ENCODE data around the gene CDKN2B. TPM values are rescaled to one million over a fixed set of nuclear protein-coding genes. Genes with fewer than 3 reads are reported as not detected.

The CDKN2B gene
- total RNA-seq, 1 experiment from 2014 or later: 9.8 TPM

- no peak overlapping the region for H2AFZ ChIP-seq (ENCODE audit: low read depth, low read length, poor library complexity, severe bottlenecking)
- intact Hi-C loops (cut with micrococcal nuclease): no loop called here
These were observed 34.2 kb downstream of the CDKN2B start for GRCh38 chr9:21974722-21975409.

GRCh38 chr9:21974343-21974721 lies 34.8 kb downstream of the CDKN2B start:
- Histone ChIP-seq H3K4me1 (ENCODE audit: control insufficient read depth in 1 of 2, insufficient read depth in 2 of 2, low read length in 2 of 2) (peaks cover 0 to 11% of the 10 kb centered on the region in 2 experiments; a peak in 2 of 4 replicates), H3K36me3 (ENCODE audit: control insufficient read depth in 1 of 2, insufficient read depth in 2 of 2, low read length in 2 of 2) (peaks cover 0 to 14% of the 10 kb centered on the region in 2 experiments; a peak in 1 of 4 replicates), H3K9me2 (ENCODE audit: insufficient read depth) (no peaks in the 10 kb centered on the region), H3K4me3 (replicated peaks in 1 of 2; ENCODE audit: low read depth in 1 of 2, low read length in 2 of 2) (peak overlapping the region; percentile 57 to 70), H3K9me3 (ENCODE audit: control insufficient read depth in 1 of 2, insufficient read depth in 1 of 2, low read depth in 1 of 2, low read length in 2 of 2) (no peaks in the 10 kb centered on the region), H3K4me2 (ENCODE audit: low read length) (peak overlapping the region; percentile 86), H3K9ac (ENCODE audit: low read length) (peak overlapping the region; percentile 85), H3K27ac (ENCODE audit: low read depth, low read length) (peak overlapping the region; percentile 74), H3K79me2 (ENCODE audit: insufficient read depth, low read length) (peaks cover 51% of the 10 kb centered on the region), H2AFZ (ENCODE audit: low read depth, low read length, poor library complexity, severe bottlenecking) (no peak overlapping the region), H4K20me1 (ENCODE audit: insufficient read depth) (no peaks in the 10 kb centered on the region), H3K27me3 (ENCODE audit: insufficient read depth, low read length) (no peaks in the 10 kb centered on the region)
- ChIA-PET POLR2A (no interaction called here), RAD21 (ENCODE audit: low non-redundant PET in 1 of 2, low total read pairs in 2 of 2, uncharacterized antibody in 2 of 2, unreplicated experiment in 2 of 2) (no interaction called here), CTCF (no interaction called here)
- intact Hi-C loops (cut with micrococcal nuclease): no loop called here
- ATAC-seq: peak; percentile 37
- DNase-seq (ENCODE audit: low read depth, low spot score): no peak
- TF ChIP-seq ZNF274 (IDR thresholded peaks at IDR 0.05; ENCODE audit: low read depth, low read length) (no peak), SRF (IDR thresholded peaks at IDR 0.05; ENCODE audit: low read depth) (no peak), POLR2AphosphoS5 (IDR thresholded peaks at IDR 0.05; ENCODE audit: low read depth, low read length) (no peak), SP1 (IDR thresholded peaks at IDR 0.05; ENCODE audit: low read depth) (0 out of 2 replicates have a peak, but pooled peaks have one; percentile 13), CBX3 (IDR thresholded peaks at IDR 0.05; ENCODE audit: low read depth) (no peak), TCF7L2 (IDR thresholded peaks at IDR 0.05; ENCODE audit: borderline replicate concordance, extremely low read depth, insufficient read depth, insufficient read length) (no peak)
- TF ChIP-seq, protein P1, sequence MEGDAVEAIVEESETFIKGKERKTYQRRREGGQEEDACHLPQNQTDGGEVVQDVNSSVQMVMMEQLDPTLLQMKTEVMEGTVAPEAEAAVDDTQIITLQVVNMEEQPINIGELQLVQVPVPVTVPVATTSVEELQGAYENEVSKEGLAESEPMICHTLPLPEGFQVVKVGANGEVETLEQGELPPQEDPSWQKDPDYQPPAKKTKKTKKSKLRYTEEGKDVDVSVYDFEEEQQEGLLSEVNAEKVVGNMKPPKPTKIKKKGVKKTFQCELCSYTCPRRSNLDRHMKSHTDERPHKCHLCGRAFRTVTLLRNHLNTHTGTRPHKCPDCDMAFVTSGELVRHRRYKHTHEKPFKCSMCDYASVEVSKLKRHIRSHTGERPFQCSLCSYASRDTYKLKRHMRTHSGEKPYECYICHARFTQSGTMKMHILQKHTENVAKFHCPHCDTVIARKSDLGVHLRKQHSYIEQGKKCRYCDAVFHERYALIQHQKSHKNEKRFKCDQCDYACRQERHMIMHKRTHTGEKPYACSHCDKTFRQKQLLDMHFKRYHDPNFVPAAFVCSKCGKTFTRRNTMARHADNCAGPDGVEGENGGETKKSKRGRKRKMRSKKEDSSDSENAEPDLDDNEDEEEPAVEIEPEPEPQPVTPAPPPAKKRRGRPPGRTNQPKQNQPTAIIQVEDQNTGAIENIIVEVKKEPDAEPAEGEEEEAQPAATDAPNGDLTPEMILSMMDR (IDR thresholded peaks at IDR 0.05 in 2 of 3, conservative IDR thresholded peaks at IDR 0.05 in 1 of 3; ENCODE audit: borderline replicate concordance in 1 of 3, insufficient read depth in 1 of 3, low read depth in 2 of 3, low read length in 2 of 3): no peak
- TSS peak; percentile 40 for BruUV-seq (replicated peaks)

More at GRCh38 chr9:21974722-21975409, 34.2 kb downstream of the CDKN2B start:
- Histone ChIP-seq H3K4me2 (ENCODE audit: low read length) (peak overlapping the region; percentile 86), H3K4me1 (ENCODE audit: control insufficient read depth in 1 of 2, insufficient read depth in 2 of 2, low read length in 2 of 2) (peaks cover 0 to 11% of the 10 kb centered on the region in 2 experiments; a peak in 2 of 4 replicates), H3K36me3 (ENCODE audit: control insufficient read depth in 1 of 2, insufficient read depth in 2 of 2, low read length in 2 of 2) (peaks cover 0 to 11% of the 10 kb centered on the region in 2 experiments; a peak in 1 of 4 replicates), H3K9me2 (ENCODE audit: insufficient read depth) (no peaks in the 10 kb centered on the region), H3K9me3 (ENCODE audit: control insufficient read depth in 1 of 2, insufficient read depth in 1 of 2, low read depth in 1 of 2, low read length in 2 of 2) (no peaks in the 10 kb centered on the region), H3K27ac (ENCODE audit: low read depth, low read length) (peak overlapping the region; percentile 74), H3K4me3 (replicated peaks in 1 of 2; ENCODE audit: low read depth in 1 of 2, low read length in 2 of 2) (peak overlapping the region; percentile 57 to 70), H3K79me2 (ENCODE audit: insufficient read depth, low read length) (peaks cover 51% of the 10 kb centered on the region), H3K27me3 (ENCODE audit: insufficient read depth, low read length) (no peaks in the 10 kb centered on the region), H4K20me1 (ENCODE audit: insufficient read depth) (no peaks in the 10 kb centered on the region), H3K9ac (ENCODE audit: low read length) (peak overlapping the region; percentile 85)
- POLR2A ChIA-PET: no interaction called here
- TF ChIP-seq POLR2A (IDR thresholded peaks at IDR 0.05; ENCODE audit: borderline replicate concordance, extremely low read depth, insufficient read depth, insufficient read length) (no peak), POLR2AphosphoS5 (IDR thresholded peaks at IDR 0.05; ENCODE audit: low read depth, low read length) (peak; percentile 52), EGR1 (IDR thresholded peaks at IDR 0.05; ENCODE audit: low read depth) (peak; percentile 66; the same call in 1 of the 2 replicates), SIN3A (IDR thresholded peaks at IDR 0.05; ENCODE audit: low read depth) (0 out of 2 replicates have a peak, but pooled peaks have one; percentile 56), SP1 (IDR thresholded peaks at IDR 0.05; ENCODE audit: low read depth) (0 out of 2 replicates have a peak, but pooled peaks have one; percentile 5), EZH2 (IDR thresholded peaks at IDR 0.05) (no peak)
- TF ChIP-seq, protein P2, sequence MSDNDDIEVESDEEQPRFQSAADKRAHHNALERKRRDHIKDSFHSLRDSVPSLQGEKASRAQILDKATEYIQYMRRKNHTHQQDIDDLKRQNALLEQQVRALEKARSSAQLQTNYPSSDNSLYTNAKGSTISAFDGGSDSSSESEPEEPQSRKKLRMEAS (IDR thresholded peaks at IDR 0.05): peak; percentile 86
- peak; percentile 86 for ATAC-seq
- CTCF ChIA-PET: no interaction called here
- DNase-seq (ENCODE audit: low read depth, low spot score): peak; percentile 29
- RAD21 ChIA-PET (ENCODE audit: low non-redundant PET in 1 of 2, low total read pairs in 2 of 2, uncharacterized antibody in 2 of 2, unreplicated experiment in 2 of 2): no interaction called here
- no TSS peak for BruUV-seq (replicated peaks)
